Measurements from ENCODE around the gene POLH. TPM values are rescaled to one million over a fixed set of nuclear protein-coding genes. Genes with fewer than 3 reads are reported as not detected.
"Not testable (repeated sequence)": the region's sequence is repeated elsewhere in the genome, so short reads cannot be mapped to it uniquely, and the experiment has no call there.

The POLH gene
- total RNA-seq, 2 donors from 2014 or later: 11.2 to 18.8 TPM

DNA sequence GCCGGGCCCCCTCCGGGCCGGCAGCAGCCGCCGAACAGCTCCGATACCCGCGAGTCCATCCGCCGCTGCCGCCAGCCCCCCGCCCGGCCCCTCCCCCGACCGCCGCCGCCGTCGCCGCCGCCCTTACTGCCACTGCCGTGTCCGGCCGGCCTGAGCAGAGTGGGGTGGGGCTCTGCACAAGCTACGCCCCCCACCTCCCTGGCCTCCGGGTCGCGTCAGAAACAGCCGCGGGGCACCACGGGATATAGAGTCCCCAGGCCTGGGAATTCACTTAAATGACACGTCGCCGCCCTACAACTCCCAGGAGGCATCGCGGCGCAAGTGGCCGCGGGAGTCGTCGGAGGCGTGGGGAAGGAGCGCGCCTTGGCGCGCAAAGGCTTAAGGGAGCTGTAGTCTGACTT is 53.1 kb downstream of the POLH start, which contains the start of gene GTPBP2:
GTPBP2 (minus strand) TSS at position 161 of the 401 bp plus-strand sequence; CDS start at position 59, 102 bp downstream.
- peaks cover 29% of the 10 kb centered on the region for H3K36me3 Mint-ChIP-seq (ENCODE audit: low read depth)
- H3K9me3 Mint-ChIP-seq: no peaks in the 10 kb centered on the region
- 0% methylated on average over 14 to 46 of the region's 46 CpGs for WGBS, 2 experiments (ENCODE audit: insufficient coverage in 1 of 2, insufficient read length in 1 of 2)
- peak within 1 kb of the TSS; percentile 99 for H3K27ac Mint-ChIP-seq
- peak within 1 kb of the TSS; percentile 98 for H3K27ac ChIP-seq (ENCODE audit: low read depth, low read length)
- TF ChIP-seq, protein P1, sequence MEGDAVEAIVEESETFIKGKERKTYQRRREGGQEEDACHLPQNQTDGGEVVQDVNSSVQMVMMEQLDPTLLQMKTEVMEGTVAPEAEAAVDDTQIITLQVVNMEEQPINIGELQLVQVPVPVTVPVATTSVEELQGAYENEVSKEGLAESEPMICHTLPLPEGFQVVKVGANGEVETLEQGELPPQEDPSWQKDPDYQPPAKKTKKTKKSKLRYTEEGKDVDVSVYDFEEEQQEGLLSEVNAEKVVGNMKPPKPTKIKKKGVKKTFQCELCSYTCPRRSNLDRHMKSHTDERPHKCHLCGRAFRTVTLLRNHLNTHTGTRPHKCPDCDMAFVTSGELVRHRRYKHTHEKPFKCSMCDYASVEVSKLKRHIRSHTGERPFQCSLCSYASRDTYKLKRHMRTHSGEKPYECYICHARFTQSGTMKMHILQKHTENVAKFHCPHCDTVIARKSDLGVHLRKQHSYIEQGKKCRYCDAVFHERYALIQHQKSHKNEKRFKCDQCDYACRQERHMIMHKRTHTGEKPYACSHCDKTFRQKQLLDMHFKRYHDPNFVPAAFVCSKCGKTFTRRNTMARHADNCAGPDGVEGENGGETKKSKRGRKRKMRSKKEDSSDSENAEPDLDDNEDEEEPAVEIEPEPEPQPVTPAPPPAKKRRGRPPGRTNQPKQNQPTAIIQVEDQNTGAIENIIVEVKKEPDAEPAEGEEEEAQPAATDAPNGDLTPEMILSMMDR (conservative IDR thresholded peaks at IDR 0.05): no peak
- H3K27me3 ChIP-seq (ENCODE audit: control insufficient read depth, insufficient read depth, low read length, poor library complexity, severe bottlenecking): no peaks in the 10 kb centered on the region
- H3K4me3 ChIP-seq (ENCODE audit: low read length): peak within 1 kb of the TSS; percentile 99
- peak within 1 kb of the TSS; percentile 95 for H3K9ac ChIP-seq (ENCODE audit: extremely low read depth, low read length, poor library complexity, severe bottlenecking)
- no peaks in the 10 kb centered on the region for H3K4me1 ChIP-seq (ENCODE audit: control insufficient read depth, insufficient read depth, low read length)
- H3K4me3 Mint-ChIP-seq: peak within 1 kb of the TSS; percentile 80
- H3K27me3 Mint-ChIP-seq (ENCODE audit: insufficient read depth): no peaks in the 10 kb centered on the region
- peak; percentile 99 for DNase-seq
- no peaks in the 10 kb centered on the region for H3K9me3 ChIP-seq (ENCODE audit: control insufficient read depth, low read length)
- H3K4me1 Mint-ChIP-seq: peaks cover 29% of the 10 kb centered on the region
- H3K36me3 ChIP-seq (ENCODE audit: control insufficient read depth, insufficient read depth, low read length): peaks cover 31% of the 10 kb centered on the region

DNA sequence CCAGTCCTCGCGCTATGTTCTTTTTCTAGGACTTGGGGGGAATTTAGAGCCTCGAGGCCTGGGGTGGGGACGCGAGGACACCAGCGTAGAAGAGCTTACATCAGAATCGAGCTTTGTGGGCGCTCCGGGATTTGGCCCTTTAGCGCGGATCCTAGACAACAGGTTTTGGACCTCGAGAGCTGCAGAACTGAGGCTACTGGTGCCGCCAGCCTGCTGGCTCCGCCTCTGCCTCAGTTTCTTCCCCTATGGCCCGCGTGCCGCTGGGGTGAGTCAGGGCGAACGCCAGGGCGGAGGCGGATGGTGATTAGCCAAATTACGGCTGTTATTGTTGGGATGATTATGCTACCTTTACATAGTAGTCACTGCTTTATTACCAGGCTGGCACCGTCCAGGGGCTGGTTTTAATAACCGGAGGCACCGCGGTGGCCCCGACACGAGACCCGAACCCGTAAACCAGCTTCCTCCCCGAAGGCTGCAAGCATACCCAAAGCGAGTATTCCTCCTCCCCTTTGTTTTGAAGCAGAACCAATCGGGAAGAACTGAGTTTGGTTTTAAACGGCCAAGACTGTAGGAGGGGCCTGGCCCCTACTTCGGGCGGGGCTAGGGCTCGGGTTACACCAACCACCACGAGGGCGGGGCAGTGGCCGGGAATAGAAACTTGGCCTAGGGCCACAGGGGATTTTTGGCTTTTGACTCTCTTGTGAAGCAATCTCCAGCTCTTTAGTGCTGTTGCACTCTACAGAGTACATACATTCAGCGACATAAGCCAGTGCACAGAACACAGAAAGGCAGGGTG is 53.7 kb downstream of the POLH start:
- WGBS, 2 experiments (ENCODE audit: insufficient coverage in 1 of 2, insufficient read length in 1 of 2): 0% methylated on average over 21 to 41 of the region's 41 CpGs
- H3K27ac ChIP-seq (ENCODE audit: low read depth, low read length): peak overlapping the region; percentile 98

DNA sequence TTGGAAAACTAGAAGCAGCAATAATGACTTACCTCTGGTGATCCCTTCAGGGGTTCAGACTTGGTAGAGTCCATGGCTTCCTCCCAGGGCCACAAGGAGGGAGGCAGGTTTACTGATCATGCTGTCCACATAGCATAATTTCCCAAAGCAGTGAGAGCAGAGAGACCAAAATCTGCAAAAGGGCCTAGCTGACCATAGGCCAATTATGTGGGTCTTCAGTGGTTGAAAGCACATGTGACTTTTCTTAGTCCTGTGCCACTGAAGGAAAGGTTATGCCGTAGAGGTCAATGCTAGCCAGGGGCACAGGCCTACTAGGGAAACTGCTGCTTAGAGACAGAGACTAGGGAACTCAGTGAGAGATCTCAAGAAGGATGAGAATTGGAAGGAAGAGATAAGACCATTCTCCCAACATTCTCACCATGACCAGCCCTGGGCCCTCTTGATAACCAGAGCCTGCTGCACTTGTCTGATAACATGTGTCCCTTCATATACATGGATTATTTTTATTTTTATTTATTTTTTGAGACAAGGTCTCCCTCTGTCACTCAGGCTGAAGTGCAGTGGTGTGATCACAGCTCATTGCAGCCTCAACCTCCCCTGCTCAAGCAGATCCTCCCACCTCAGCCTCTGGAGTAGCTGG is 55.1 kb downstream of the POLH start:
- WGBS, 2 experiments (ENCODE audit: insufficient coverage in 1 of 2, insufficient read length in 1 of 2): 97% methylated on average over 1 of the region's 1 CpG; no CpG with 5 or more reads in 1 of the 2 experiments
- no peak overlapping the region for H3K27ac ChIP-seq (ENCODE audit: low read depth, low read length)
- Mint-ChIP-seq H3K4me3 (no peak overlapping the region), H3K4me1 (peaks cover 25% of the 10 kb centered on the region), H3K27ac (peak overlapping the region; percentile 77), H3K9me3 (no peaks in the 10 kb centered on the region), H3K27me3 (ENCODE audit: insufficient read depth) (no peaks in the 10 kb centered on the region), H3K36me3 (ENCODE audit: low read depth) (peaks cover 11% of the 10 kb centered on the region)
- H3K4me1 ChIP-seq (ENCODE audit: control insufficient read depth, insufficient read depth, low read length): no peaks in the 10 kb centered on the region
- TF ChIP-seq, protein P1 (conservative IDR thresholded peaks at IDR 0.05): no peak
- H3K36me3 ChIP-seq (ENCODE audit: control insufficient read depth, insufficient read depth, low read length): peaks cover 11% of the 10 kb centered on the region
- no peak for DNase-seq
- no peaks in the 10 kb centered on the region for H3K27me3 ChIP-seq (ENCODE audit: control insufficient read depth, insufficient read depth, low read length, poor library complexity, severe bottlenecking)
- no peak overlapping the region for H3K4me3 ChIP-seq (ENCODE audit: low read length)
- no peaks in the 10 kb centered on the region for H3K9me3 ChIP-seq (ENCODE audit: control insufficient read depth, low read length)
- H3K9ac ChIP-seq (ENCODE audit: extremely low read depth, low read length, poor library complexity, severe bottlenecking): no peak overlapping the region

More for the DNA sequence above, 53.7 kb downstream of the POLH start:
- Mint-ChIP-seq H3K27me3 (ENCODE audit: insufficient read depth) (no peaks in the 10 kb centered on the region), H3K27ac (peak overlapping the region; percentile 99), H3K4me1 (peaks cover 29% of the 10 kb centered on the region), H3K36me3 (ENCODE audit: low read depth) (peaks cover 24% of the 10 kb centered on the region), H3K9me3 (no peaks in the 10 kb centered on the region), H3K4me3 (peak overlapping the region; percentile 80)
- peaks cover 25% of the 10 kb centered on the region for H3K36me3 ChIP-seq (ENCODE audit: control insufficient read depth, insufficient read depth, low read length)
- peak overlapping the region; percentile 95 for H3K4me3 ChIP-seq (ENCODE audit: low read length)
- H3K9ac ChIP-seq (ENCODE audit: extremely low read depth, low read length, poor library complexity, severe bottlenecking): peak overlapping the region; percentile 95
- H3K9me3 ChIP-seq (ENCODE audit: control insufficient read depth, low read length): no peaks in the 10 kb centered on the region
- DNase-seq: peak; percentile 97
- TF ChIP-seq, protein P1 (conservative IDR thresholded peaks at IDR 0.05): no peak
- H3K4me1 ChIP-seq (ENCODE audit: control insufficient read depth, insufficient read depth, low read length): no peaks in the 10 kb centered on the region
- no peaks in the 10 kb centered on the region for H3K27me3 ChIP-seq (ENCODE audit: control insufficient read depth, insufficient read depth, low read length, poor library complexity, severe bottlenecking)

DNA sequence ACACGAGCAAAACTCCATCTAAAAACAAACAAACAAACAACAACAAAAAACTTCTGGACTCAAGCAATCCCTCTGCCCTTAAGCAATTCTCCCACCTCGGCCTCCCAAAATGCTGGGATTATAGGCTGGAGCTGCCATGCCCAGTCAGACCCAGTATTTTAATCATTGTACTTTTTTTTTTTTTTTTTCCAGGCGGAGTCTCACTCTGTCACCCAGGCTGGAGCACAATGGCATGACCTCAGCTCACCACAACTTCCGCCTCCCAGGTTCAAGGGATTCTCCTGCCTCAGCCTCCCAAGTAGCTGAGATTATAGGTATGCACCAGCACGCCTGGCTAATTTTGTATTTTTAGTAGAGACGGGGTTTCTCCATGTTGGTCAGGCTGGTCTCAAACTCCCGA is 57.0 kb downstream of the POLH start:
- not testable (repeated sequence) for H3K4me3 Mint-ChIP-seq; H3K36me3 Mint-ChIP-seq (ENCODE audit: low read depth)
- WGBS, 2 experiments (ENCODE audit: insufficient coverage in 1 of 2, insufficient read length in 1 of 2): 90 to 94% methylated on average over 5 to 7 of the region's 7 CpGs

More for the DNA sequence above, 57.0 kb downstream of the POLH start:
- H3K9me3 Mint-ChIP-seq; H3K27me3 Mint-ChIP-seq (ENCODE audit: insufficient read depth); H3K9ac ChIP-seq (ENCODE audit: extremely low read depth, low read length, poor library complexity, severe bottlenecking); H3K4me3 ChIP-seq (ENCODE audit: low read length); DNase-seq; H3K27ac ChIP-seq (ENCODE audit: low read depth, low read length); H3K4me1 ChIP-seq (ENCODE audit: control insufficient read depth, insufficient read depth, low read length); H3K27ac Mint-ChIP-seq; H3K9me3 ChIP-seq (ENCODE audit: control insufficient read depth, low read length); H3K27me3 ChIP-seq (ENCODE audit: control insufficient read depth, insufficient read depth, low read length, poor library complexity, severe bottlenecking): not testable (repeated sequence)
- H3K36me3 ChIP-seq (ENCODE audit: control insufficient read depth, insufficient read depth, low read length): peaks cover 11% of the 10 kb centered on the region
- peaks cover 17% of the 10 kb centered on the region for H3K4me1 Mint-ChIP-seq
